GM12864 (cell line): ENCODE measurements around the gene FBXW2.

Experiments used
- DNase-seq: peaks from one replicate; pipeline ENCODE4 v3.0.0-alpha.2; 2011; ENCODE audit warnings: low read depth
- H3K4me3 ChIP-seq: 2 replicates; pipeline ENCODE4 v1.5.1; 2011; ENCODE audit warnings: mild to moderate bottlenecking, low read depth, low read length, control low read depth
- TF ChIP-seq, protein P1 (sequence below): IDR thresholded peaks from 2 replicates; pipeline ENCODE4 v1.5.1; 2011; ENCODE audit warnings: low read depth, mild to moderate bottlenecking, moderate library complexity, low read length, control low read depth, inconsistent platforms; ENCODE audit errors: missing control alignments

FBXW2 gene

DNA sequence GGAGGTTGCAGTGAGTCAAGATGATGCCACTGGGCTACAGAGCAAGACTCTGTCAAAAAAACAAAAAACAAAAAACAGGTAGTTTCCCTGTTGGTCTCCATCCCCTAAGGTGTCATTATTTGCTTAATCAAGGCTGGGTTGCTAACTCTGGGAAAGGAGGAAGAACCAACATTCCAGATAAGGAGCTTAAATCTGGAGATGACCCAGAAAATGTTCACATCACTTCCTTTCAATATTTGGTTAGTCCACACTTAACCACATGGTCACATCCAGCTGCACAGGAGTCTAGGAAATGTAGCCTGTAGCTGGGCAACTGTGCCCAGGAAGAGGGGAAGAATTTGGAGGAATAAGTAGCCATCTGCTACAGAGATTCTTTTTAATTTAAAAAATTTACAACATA, 53.1 kb downstream of the FBXW2 start:
- TF ChIP-seq, protein P1, sequence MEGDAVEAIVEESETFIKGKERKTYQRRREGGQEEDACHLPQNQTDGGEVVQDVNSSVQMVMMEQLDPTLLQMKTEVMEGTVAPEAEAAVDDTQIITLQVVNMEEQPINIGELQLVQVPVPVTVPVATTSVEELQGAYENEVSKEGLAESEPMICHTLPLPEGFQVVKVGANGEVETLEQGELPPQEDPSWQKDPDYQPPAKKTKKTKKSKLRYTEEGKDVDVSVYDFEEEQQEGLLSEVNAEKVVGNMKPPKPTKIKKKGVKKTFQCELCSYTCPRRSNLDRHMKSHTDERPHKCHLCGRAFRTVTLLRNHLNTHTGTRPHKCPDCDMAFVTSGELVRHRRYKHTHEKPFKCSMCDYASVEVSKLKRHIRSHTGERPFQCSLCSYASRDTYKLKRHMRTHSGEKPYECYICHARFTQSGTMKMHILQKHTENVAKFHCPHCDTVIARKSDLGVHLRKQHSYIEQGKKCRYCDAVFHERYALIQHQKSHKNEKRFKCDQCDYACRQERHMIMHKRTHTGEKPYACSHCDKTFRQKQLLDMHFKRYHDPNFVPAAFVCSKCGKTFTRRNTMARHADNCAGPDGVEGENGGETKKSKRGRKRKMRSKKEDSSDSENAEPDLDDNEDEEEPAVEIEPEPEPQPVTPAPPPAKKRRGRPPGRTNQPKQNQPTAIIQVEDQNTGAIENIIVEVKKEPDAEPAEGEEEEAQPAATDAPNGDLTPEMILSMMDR, result no peak
- DNase-seq, result no peak

GRCh38 chr9:120737416-120738165, 55.6 kb downstream of the FBXW2 start:
- DNase-seq, result no peak
- TF ChIP-seq, protein P1, result no peak
- no peak overlapping the region for H3K4me3 ChIP-seq

More for the DNA sequence above, 53.1 kb downstream of the FBXW2 start:
- H3K4me3 ChIP-seq, result no peak overlapping the region

DNA sequence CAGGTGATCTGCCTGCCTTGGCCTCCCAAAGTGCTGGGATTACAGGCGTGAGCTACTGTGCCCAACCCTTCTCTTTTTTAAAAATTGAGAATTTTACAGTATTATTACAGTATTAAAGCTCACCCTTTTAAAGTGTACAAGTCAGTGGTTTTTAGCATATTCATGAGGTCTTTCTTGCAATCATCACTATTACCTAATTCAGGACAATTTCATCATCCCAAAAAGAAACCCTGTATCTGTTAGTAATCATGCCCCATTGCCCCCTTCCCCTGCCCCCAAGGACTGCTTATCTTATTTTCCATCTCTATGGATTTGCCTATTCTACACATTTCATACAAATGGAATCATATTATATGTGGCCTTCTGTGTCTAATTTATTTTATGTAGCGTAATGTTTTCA, 56.3 kb downstream of the FBXW2 start:
- H3K4me3 ChIP-seq, result no peak overlapping the region
- TF ChIP-seq, protein P1, result no peak
- DNase-seq, result no peak

GRCh38 chr9:120735415-120736126, 57.6 kb downstream of the FBXW2 start:
- DNase-seq, result no peak
- no peak overlapping the region for H3K4me3 ChIP-seq
- TF ChIP-seq, protein P1, result no peak

DNA sequence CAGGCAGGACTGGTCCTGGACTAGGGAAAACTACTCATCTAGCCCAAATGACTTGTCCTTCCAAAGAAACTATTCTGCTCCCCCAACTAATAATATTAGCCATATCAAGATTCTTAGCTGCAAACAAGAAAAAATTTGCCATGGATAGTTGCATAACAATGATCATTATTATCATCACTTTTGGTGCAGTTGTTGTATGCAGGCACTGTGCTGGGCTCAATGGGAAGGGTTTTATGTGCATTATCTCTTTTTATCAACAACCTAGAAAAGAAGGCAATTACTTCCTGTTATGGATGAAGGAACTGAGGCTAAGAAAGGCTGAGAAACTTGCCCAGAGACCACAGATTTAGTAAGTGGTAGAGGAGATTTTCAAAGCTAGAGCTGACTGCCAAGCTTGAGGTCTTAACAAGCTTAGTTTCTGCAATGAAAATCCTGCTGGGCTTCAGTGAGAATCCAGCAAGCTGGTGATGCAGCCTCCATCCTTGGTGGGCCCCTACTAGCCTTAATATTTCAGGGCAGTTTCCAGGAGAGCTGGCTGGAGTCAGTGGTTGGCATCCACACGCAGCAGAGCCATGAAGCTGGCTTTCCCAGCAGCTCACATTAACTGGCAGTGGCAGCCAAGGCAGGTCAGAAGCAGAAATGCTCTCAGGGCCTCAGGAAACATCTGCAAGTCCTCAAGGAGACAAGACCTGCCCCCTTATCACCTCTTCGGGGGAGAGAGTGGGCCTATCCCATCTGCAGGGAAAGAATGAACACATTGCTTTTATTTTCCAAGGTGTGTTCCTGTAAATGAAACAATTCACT, 58.4 kb downstream of the FBXW2 start:
- TF ChIP-seq, protein P1, result no peak
- H3K4me3 ChIP-seq, result no peak overlapping the region
- no peak for DNase-seq

DNA sequence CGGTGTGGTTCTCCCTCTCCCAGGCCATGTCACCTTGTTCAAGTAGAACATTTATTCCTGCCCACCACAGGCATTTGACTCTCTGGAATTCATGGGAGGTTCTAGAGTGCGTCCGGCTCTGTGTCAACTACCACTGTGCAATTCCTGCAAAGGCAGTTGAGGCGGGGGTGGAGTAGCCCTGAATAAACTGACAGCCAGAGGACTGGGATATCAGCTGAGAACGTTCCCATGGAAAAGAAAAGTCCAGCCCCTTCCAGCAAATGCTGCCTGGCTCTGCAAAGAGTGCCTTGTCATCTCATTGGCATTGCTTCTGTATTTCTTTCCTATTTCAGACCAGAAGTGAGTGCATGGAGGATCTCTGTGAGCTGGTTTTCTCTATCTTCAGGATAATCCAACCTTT, 60.0 kb downstream of the FBXW2 start:
- no peak overlapping the region for H3K4me3 ChIP-seq
- no peak for DNase-seq
- TF ChIP-seq, protein P1, result no peak
